ENCODE data around the gene GSTO2. TPM values are rescaled to one million over a fixed set of nuclear protein-coding genes. Genes with fewer than 3 reads are reported as not detected.

The GSTO2 gene
- total and polyA plus RNA-seq, 2 of the 4 experiments (the other 2 are of a cell fraction) = 1.4 to 2.3 TPM

- ChIA-PET CTCF (interaction anchor here (1.1 kb wide), 1 partner anchor 16 kb away, joined by 3 read pairs; no protein-coding TSS in a partner anchor), POLR2A (ENCODE audit: unreplicated experiment) (interaction anchor here (0.5 kb wide), 1 partner anchor 32 kb away, joined by 13 read pairs; no protein-coding TSS in a partner anchor)
- no peak overlapping the region for H3K27ac ChIP-seq (ENCODE audit: insufficient read depth, low read length)
- H2BK20ac ChIP-seq (ENCODE audit: low read depth, low read length) = no peak overlapping the region
- DNase-seq (no peak), ATAC-seq (ENCODE audit: low read depth) (no peak)
- H3K4ac ChIP-seq (ENCODE audit: low read depth, low read length) = no peak overlapping the region
- peaks cover 30 to 96% of the 10 kb centered on the region in 2 experiments for H3K79me1 ChIP-seq (ENCODE audit: low read depth in 1 of 2, low read length in 2 of 2)
- no peak overlapping the region for H3K4me3 ChIP-seq (ENCODE audit: insufficient read depth, low read depth, low read length)
- no peak overlapping the region for H2BK120ac ChIP-seq (ENCODE audit: low read depth, low read length)
- no peak overlapping the region for H3K14ac ChIP-seq (replicated peaks; ENCODE audit: low read depth, low read length)
- no peak overlapping the region for H2BK15ac ChIP-seq (ENCODE audit: low read depth, low read length)
- no peak overlapping the region for H2BK5ac ChIP-seq (ENCODE audit: low read depth, low read length, poor library complexity, severe bottlenecking)
- intact Hi-C loops (cut with micrococcal nuclease) (no loop called here), dilution Hi-C loops (cut with HindIII; ENCODE audit: low sequenced_read_pairs, unreplicated experiment) (no loop called here), in situ Hi-C loops (cut with MboI; ENCODE audit: low sequenced_read_pairs) (no loop called here)
- no peak overlapping the region for H4K5ac ChIP-seq (ENCODE audit: low read depth, low read length)
- WGBS, 2 experiments (ENCODE audit: extremely low coverage in 2 of 2, insufficient read length in 1 of 2) = 95% methylated on average over 34 of the region's 43 CpGs; no CpG with 5 or more reads in 1 of the 2 experiments
- no peak overlapping the region for H2AK5ac ChIP-seq (ENCODE audit: low read depth, low read length)
- H3K9ac ChIP-seq (ENCODE audit: low read depth, low read length) = no peak overlapping the region
- H3K4me1 ChIP-seq (ENCODE audit: control insufficient read depth, insufficient read depth, low read length) = peaks cover 41% of the 10 kb centered on the region
- H2AFZ ChIP-seq (replicated peaks; ENCODE audit: low read length, poor library complexity) = no peak overlapping the region
- H3K4me2 ChIP-seq (ENCODE audit: low read depth, low read length) = no peak overlapping the region
- no peak overlapping the region for H3K56ac ChIP-seq (ENCODE audit: extremely low read depth, insufficient read depth, low read length)
- no peak overlapping the region for H4K91ac ChIP-seq (ENCODE audit: insufficient read depth, low read depth, low read length)
- H2AK9ac ChIP-seq (replicated peaks; ENCODE audit: low read depth, low read length, poor library complexity) = peak overlapping the region; percentile 39
- no peak overlapping the region for H3K18ac ChIP-seq (ENCODE audit: low read depth, low read length)
- H3K36me3 ChIP-seq (ENCODE audit: control insufficient read depth, insufficient read depth, low read length) = peaks cover 48% of the 10 kb centered on the region
- H3K9me1 ChIP-seq (ENCODE audit: insufficient read depth, low read length) = peaks cover 59% of the 10 kb centered on the region
- H4K20me1 ChIP-seq (ENCODE audit: insufficient read depth, low read length) = peaks cover 86% of the 10 kb centered on the region
- H3K27me3 ChIP-seq (ENCODE audit: control insufficient read depth, insufficient read depth, low read length) = no peaks in the 10 kb centered on the region
- H4K8ac ChIP-seq (ENCODE audit: low read depth in 2 of 2, low read length in 2 of 2) = no peak overlapping the region
- BruUV-seq (replicated peaks) = no TSS peak
- no peaks in the 10 kb centered on the region for H3K9me3 ChIP-seq (ENCODE audit: control insufficient read depth, insufficient read depth, low read length)
- no peak overlapping the region for H3K23ac ChIP-seq (ENCODE audit: low read depth, low read length)
- TF ChIP-seq RFX5 (IDR thresholded peaks at IDR 0.05; ENCODE audit: low read depth, low read length) (no peak), RAD21 (IDR thresholded peaks at IDR 0.05; ENCODE audit: low read length) (no peak), FOS (IDR thresholded peaks at IDR 0.05; ENCODE audit: low read depth, low read length) (no peak), NFE2L2 (IDR thresholded peaks at IDR 0.05; ENCODE audit: low read depth, low read length) (no peak), CEBPB (IDR thresholded peaks at IDR 0.05; ENCODE audit: low read depth, low read length) (no peak), MAZ (IDR thresholded peaks at IDR 0.05; ENCODE audit: borderline replicate concordance, low read depth, low read length) (no peak), MXI1 (IDR thresholded peaks at IDR 0.05; ENCODE audit: borderline replicate concordance, low read depth, low read length) (no peak), SMC3 (IDR thresholded peaks at IDR 0.05; ENCODE audit: low read depth, low read length) (no peak), USF2 (IDR thresholded peaks at IDR 0.05; ENCODE audit: low read depth, low read length) (no peak), RCOR1 (IDR thresholded peaks at IDR 0.05; ENCODE audit: insufficient replicate concordance, low read length) (no peak), MAFK (IDR thresholded peaks at IDR 0.05; ENCODE audit: low read depth, low read length) (no peak), POLR2A (IDR thresholded peaks at IDR 0.05; ENCODE audit: low read depth, low read length) (no peak)
- TF ChIP-seq, protein P1, sequence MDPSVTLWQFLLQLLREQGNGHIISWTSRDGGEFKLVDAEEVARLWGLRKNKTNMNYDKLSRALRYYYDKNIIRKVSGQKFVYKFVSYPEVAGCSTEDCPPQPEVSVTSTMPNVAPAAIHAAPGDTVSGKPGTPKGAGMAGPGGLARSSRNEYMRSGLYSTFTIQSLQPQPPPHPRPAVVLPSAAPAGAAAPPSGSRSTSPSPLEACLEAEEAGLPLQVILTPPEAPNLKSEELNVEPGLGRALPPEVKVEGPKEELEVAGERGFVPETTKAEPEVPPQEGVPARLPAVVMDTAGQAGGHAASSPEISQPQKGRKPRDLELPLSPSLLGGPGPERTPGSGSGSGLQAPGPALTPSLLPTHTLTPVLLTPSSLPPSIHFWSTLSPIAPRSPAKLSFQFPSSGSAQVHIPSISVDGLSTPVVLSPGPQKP (IDR thresholded peaks at IDR 0.05; ENCODE audit: borderline replicate concordance, low read depth, low read length) = no peak
- TF ChIP-seq, protein P2, sequence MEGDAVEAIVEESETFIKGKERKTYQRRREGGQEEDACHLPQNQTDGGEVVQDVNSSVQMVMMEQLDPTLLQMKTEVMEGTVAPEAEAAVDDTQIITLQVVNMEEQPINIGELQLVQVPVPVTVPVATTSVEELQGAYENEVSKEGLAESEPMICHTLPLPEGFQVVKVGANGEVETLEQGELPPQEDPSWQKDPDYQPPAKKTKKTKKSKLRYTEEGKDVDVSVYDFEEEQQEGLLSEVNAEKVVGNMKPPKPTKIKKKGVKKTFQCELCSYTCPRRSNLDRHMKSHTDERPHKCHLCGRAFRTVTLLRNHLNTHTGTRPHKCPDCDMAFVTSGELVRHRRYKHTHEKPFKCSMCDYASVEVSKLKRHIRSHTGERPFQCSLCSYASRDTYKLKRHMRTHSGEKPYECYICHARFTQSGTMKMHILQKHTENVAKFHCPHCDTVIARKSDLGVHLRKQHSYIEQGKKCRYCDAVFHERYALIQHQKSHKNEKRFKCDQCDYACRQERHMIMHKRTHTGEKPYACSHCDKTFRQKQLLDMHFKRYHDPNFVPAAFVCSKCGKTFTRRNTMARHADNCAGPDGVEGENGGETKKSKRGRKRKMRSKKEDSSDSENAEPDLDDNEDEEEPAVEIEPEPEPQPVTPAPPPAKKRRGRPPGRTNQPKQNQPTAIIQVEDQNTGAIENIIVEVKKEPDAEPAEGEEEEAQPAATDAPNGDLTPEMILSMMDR (conservative IDR thresholded peaks at IDR 0.05; ENCODE audit: low read depth, low read length) = no peak
These were observed 45.9 kb downstream of the GSTO2 start for GRCh38 chr10:104314591-104315485.

Data from IMR-90 (cell line).